ENCODE data around the gene CLDN20.
"Not testable (repeated sequence)": the region's sequence is repeated elsewhere in the genome, so short reads cannot be mapped to it uniquely, and the experiment has no call there.

Gene CLDN20, protein sequence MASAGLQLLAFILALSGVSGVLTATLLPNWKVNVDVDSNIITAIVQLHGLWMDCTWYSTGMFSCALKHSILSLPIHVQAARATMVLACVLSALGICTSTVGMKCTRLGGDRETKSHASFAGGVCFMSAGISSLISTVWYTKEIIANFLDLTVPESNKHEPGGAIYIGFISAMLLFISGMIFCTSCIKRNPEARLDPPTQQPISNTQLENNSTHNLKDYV

DNA sequence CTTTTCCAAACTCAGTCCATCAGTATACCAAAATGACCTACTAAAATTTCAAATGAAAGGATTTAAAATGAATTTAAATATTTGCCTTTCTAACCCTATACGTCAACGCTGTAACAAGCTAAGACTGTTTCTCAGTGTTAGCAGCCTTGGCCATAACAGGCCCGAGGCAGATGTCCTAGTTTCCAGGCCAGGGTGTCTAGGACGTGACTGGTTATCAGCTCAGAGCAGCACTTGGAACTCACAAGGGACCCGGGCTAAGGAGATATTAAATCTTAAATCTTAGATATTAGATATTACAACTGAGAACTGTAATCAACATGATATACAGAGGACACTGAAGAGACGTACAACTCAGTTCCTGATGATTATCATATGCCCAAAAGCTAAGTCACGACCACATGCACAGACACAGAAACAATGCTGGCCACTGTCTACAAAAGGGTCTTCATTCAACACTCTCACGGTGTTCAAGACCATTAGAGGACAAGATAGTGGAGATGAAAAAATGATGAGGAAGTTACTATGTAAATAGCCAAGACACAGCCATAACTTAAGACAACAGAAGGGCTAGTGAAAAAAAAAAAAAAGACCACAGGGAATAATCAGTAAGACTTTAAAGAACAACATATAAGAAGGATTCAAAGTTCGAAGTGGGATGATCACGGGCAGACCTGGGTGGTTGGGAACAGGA is at the start of gene CLDN20:
TSS of gene CLDN20 (plus strand) at position 641 of the 691 bp plus-strand sequence. CDS start 11,707 bp downstream, outside the sequence.
- ChIA-PET POLR2A (no interaction called here), CTCF (no interaction called here)
- no peak for DNase-seq (ENCODE audit: extremely low spot score)
- no peak for TF ChIP-seq CTBP1 (IDR thresholded peaks at IDR 0.05; ENCODE audit: borderline replicate concordance)
- TF ChIP-seq FOXM1 (IDR thresholded peaks at IDR 0.05; ENCODE audit: borderline replicate concordance), result no peak
- no peak for TF ChIP-seq FOXA1 (IDR thresholded peaks at IDR 0.05)
- no peak for TF ChIP-seq SUZ12 (IDR thresholded peaks at IDR 0.05)

DNA sequence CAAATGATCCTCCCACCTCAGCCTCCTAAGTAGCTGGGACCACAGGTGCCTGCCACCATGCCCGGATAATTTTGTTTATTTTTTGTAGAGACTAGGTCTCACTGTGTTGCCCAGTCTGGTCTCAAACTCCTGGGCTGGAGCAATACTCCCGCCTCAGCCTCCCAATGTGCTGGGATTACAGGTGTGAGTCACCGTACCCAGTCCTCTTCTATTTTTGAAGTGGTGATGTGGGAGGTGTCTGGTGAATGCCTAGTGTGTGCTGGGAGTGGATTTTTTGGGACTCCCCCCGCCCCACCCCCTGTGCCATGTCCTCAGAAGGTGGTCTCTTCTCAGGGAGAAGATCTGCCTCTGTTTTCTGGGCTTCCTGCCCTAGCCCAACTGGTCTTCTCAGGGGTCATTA is 47.9 kb upstream of the CLDN20 start:
- TF ChIP-seq CTBP1 (IDR thresholded peaks at IDR 0.05; ENCODE audit: borderline replicate concordance), result no peak
- TF ChIP-seq SP1 (IDR thresholded peaks at IDR 0.05), result no peak
- TF ChIP-seq ARNT (IDR thresholded peaks at IDR 0.05), result no peak
- no peak for TF ChIP-seq LEF1 (IDR thresholded peaks at IDR 0.05; ENCODE audit: borderline replicate concordance)
- TF ChIP-seq L3MBTL2 (conservative IDR thresholded peaks at IDR 0.05), result no peak
- TF ChIP-seq NFRKB (IDR thresholded peaks at IDR 0.05), result no peak
- no peak for TF ChIP-seq SUZ12 (IDR thresholded peaks at IDR 0.05)
- no peak for TF ChIP-seq BHLHE40 (IDR thresholded peaks at IDR 0.05; ENCODE audit: borderline replicate concordance)
- no peak for TF ChIP-seq FOXA1 (IDR thresholded peaks at IDR 0.05)
- TF ChIP-seq, protein P1, sequence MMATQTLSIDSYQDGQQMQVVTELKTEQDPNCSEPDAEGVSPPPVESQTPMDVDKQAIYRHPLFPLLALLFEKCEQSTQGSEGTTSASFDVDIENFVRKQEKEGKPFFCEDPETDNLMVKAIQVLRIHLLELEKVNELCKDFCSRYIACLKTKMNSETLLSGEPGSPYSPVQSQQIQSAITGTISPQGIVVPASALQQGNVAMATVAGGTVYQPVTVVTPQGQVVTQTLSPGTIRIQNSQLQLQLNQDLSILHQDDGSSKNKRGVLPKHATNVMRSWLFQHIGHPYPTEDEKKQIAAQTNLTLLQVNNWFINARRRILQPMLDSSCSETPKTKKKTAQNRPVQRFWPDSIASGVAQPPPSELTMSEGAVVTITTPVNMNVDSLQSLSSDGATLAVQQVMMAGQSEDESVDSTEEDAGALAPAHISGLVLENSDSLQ (IDR thresholded peaks at IDR 0.05), result no peak
- TF ChIP-seq FOXK2 (IDR thresholded peaks at IDR 0.05), result no peak
- TF ChIP-seq ZNF384 (IDR thresholded peaks at IDR 0.05), result no peak
- TF ChIP-seq HDGF (IDR thresholded peaks at IDR 0.05; ENCODE audit: borderline replicate concordance), result no peak
- TF ChIP-seq FOXM1 (IDR thresholded peaks at IDR 0.05; ENCODE audit: borderline replicate concordance), result no peak
- no peak for TF ChIP-seq ELF4 (IDR thresholded peaks at IDR 0.05)
- TF ChIP-seq TARDBP (IDR thresholded peaks at IDR 0.05), result no peak
- ChIA-PET CTCF (no interaction called here), POLR2A (no interaction called here)

DNA sequence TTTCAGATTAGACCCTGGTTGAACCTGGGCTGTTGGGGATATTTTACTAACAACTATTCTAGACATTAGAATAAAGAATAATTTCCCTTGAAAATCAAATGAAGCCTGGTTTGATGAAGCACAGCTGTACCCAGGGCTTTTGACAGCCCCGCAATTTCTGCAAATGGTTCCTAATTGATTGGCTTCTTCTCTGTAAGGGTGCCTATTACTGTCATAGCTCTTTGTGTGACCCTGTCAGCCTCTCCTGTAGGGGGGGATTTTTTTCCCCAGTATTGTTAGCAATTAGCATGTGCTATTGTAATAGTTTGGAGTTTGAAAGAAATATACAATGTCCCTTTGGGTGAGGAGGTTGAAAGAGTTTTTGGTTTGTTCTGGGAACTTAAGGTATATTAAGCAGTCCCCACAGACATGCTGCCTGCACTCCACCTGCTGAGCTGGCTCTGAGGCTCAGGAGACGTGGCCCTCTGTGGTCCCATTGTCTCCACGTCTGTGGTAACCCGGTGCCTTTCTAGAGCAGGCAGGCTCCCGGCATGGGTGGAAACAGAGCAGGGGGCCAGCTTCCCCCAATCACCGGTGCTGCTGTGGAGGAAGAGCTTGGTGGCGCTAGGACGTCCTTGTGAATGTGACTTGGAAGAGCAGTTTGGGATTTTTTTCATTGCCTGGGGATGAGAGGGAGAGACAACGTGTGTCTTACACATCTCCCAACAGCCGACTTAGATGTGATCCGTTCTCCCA is 47.3 kb upstream of the CLDN20 start:
- CTCF ChIA-PET, result interaction anchor here (0.8 kb wide), 1 partner anchor 39 kb away, joined by 3 read pairs; no protein-coding TSS in a partner anchor
- TF ChIP-seq FOXM1 (IDR thresholded peaks at IDR 0.05; ENCODE audit: borderline replicate concordance) (no peak), ELF4 (IDR thresholded peaks at IDR 0.05) (no peak), HDGF (IDR thresholded peaks at IDR 0.05; ENCODE audit: borderline replicate concordance) (no peak), SP1 (IDR thresholded peaks at IDR 0.05) (no peak), SUZ12 (IDR thresholded peaks at IDR 0.05) (no peak), FOXK2 (IDR thresholded peaks at IDR 0.05) (no peak), L3MBTL2 (conservative IDR thresholded peaks at IDR 0.05) (no peak), CTBP1 (IDR thresholded peaks at IDR 0.05; ENCODE audit: borderline replicate concordance) (no peak), ARNT (IDR thresholded peaks at IDR 0.05) (no peak), ZNF384 (IDR thresholded peaks at IDR 0.05) (no peak), FOXA1 (IDR thresholded peaks at IDR 0.05) (no peak), TARDBP (IDR thresholded peaks at IDR 0.05) (no peak), BHLHE40 (IDR thresholded peaks at IDR 0.05; ENCODE audit: borderline replicate concordance) (no peak), LEF1 (IDR thresholded peaks at IDR 0.05; ENCODE audit: borderline replicate concordance) (no peak)
- TF ChIP-seq, protein P1 (IDR thresholded peaks at IDR 0.05), result no peak
- POLR2A ChIA-PET, result no interaction called here
- no peak for DNase-seq (ENCODE audit: extremely low spot score)

More for the DNA sequence above, 47.9 kb upstream of the CLDN20 start:
- no peak for DNase-seq (ENCODE audit: extremely low spot score)

DNA sequence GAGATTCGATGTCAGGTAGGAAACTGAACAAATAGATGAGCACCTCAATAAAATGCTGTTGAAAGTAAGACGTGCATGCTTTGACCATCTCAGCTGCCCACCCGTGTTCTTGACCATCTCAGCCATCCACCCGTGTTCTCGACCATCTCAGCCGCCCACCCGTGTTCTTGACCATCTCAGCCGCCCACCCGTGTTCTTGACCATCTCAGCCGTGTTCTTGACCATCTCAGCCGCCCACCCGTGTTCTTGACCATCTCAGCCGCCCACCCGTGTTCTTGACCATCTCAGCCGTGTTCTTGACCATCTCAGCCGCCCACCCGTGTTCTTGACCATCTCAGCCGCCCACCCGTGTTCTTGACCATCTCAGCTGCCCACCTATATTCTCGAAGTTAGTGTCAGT is 45.1 kb upstream of the CLDN20 start:
- DNase-seq (ENCODE audit: extremely low spot score); POLR2A ChIA-PET; CTCF ChIA-PET: not testable (repeated sequence)

DNA sequence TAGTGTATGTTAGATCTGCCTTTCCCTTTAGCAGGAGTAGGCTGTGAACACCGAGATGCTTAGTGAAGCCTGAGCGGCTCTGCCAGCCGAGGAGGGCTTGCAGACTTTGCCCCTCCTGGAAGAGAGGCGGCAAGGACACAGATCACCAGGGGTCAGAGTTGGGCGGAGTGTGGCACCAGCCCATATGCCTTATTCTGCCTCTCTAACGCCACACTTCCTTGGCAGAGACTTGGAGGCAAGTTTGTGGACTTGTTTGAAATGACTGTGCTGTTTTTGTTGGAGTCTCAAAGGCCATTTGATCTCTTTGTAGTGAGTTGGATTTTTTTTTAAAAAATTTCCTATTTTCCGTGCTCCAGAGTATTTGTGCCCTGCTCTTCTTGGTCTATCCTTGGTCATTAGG is 44.5 kb upstream of the CLDN20 start:
- TF ChIP-seq TARDBP (IDR thresholded peaks at IDR 0.05), result no peak
- TF ChIP-seq NFRKB (IDR thresholded peaks at IDR 0.05), result no peak
- TF ChIP-seq, protein P1 (IDR thresholded peaks at IDR 0.05), result no peak
- no peak for TF ChIP-seq HDGF (IDR thresholded peaks at IDR 0.05; ENCODE audit: borderline replicate concordance)
- no peak for TF ChIP-seq L3MBTL2 (conservative IDR thresholded peaks at IDR 0.05)
- TF ChIP-seq SUZ12 (IDR thresholded peaks at IDR 0.05), result no peak
- no peak for TF ChIP-seq BHLHE40 (IDR thresholded peaks at IDR 0.05; ENCODE audit: borderline replicate concordance)
- ChIA-PET POLR2A (no interaction called here), CTCF (no interaction called here)
- DNase-seq (ENCODE audit: extremely low spot score), result no peak

DNA sequence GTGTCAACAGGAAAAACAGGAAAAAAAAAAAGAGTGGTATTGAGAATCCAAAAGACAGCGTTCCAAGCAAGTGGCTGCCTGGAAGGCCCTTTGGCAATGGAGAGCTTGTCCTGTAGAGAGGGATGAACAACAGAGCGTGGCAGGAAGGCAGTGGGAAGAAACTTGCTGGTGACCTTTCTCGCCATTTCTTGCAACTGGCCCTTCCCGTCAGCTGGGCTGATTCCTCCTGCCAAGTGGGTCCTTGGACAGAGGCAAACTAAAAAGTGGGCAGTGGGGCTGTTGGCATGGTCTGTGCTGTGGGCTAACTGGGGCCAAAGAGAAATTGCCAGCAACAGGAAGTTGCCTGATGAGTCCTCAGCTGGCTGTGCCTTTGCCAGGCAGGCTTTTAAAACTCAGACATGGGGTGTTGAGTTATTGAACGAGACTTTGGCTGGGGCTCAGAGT is 43.9 kb upstream of the CLDN20 start:
- ChIA-PET CTCF (no interaction called here), POLR2A (no interaction called here)
- no peak for DNase-seq (ENCODE audit: extremely low spot score)
- TF ChIP-seq ELF4 (IDR thresholded peaks at IDR 0.05) (no peak), FOXK2 (IDR thresholded peaks at IDR 0.05) (no peak), LEF1 (IDR thresholded peaks at IDR 0.05; ENCODE audit: borderline replicate concordance) (no peak), SP1 (IDR thresholded peaks at IDR 0.05) (no peak), CTBP1 (IDR thresholded peaks at IDR 0.05; ENCODE audit: borderline replicate concordance) (no peak), HDGF (IDR thresholded peaks at IDR 0.05; ENCODE audit: borderline replicate concordance) (no peak), TARDBP (IDR thresholded peaks at IDR 0.05) (no peak), L3MBTL2 (conservative IDR thresholded peaks at IDR 0.05) (no peak), FOXA1 (IDR thresholded peaks at IDR 0.05) (no peak), SUZ12 (IDR thresholded peaks at IDR 0.05) (no peak), FOXM1 (IDR thresholded peaks at IDR 0.05; ENCODE audit: borderline replicate concordance) (no peak), NFRKB (IDR thresholded peaks at IDR 0.05) (no peak), ARNT (IDR thresholded peaks at IDR 0.05) (no peak), BHLHE40 (IDR thresholded peaks at IDR 0.05; ENCODE audit: borderline replicate concordance) (no peak), ZNF384 (IDR thresholded peaks at IDR 0.05) (no peak)
- TF ChIP-seq, protein P1 (IDR thresholded peaks at IDR 0.05), result no peak

Data from HEK293T (cell line).